Peyer's patch (tissue), 4 donors: ENCODE data around the gene CALD1.

Experiments used
- CTCF ChIP-seq, 6 experiments: fragments of 450-650 bp in 4 of 6; fragments of 200-600 bp in 2 of 6; sonication (generic) in 1 of 6; IDR thresholded peaks; one replicate each; pipeline ENCODE4 v1.5.1; 2017 to 2019; ENCODE audit warnings: antibody characterized with exemption in 6 of 6, mild to moderate bottlenecking in 3 of 6, moderate library complexity in 1 of 6
- POLR2A ChIP-seq, 2 donors: fragments of 450-650 bp; IDR thresholded peaks; one replicate each; pipeline ENCODE4 v1.5.1; 2017; ENCODE audit warnings: antibody characterized with exemption in 2 of 2, mild to moderate bottlenecking in 2 of 2, moderate library complexity in 2 of 2

- TF ChIP-seq CTCF (IDR thresholded peaks at IDR 0.05) (no peak), POLR2A (IDR thresholded peaks at IDR 0.05) (no peak)
Measured at GRCh38 chr7:134829380-134829986, 50.0 kb downstream of the CALD1 start.
